ENCODE results near the gene GH2.

- TF ChIP-seq CTCF (IDR thresholded peaks at IDR 0.05) = no peak
- no peak for TF ChIP-seq POLR2A (IDR thresholded peaks at IDR 0.05)
These were observed 43.9 kb upstream of the GH2 start for GRCh38 chr17:63925615-63926014.
